RWPE1 (cell line): Measurements from ENCODE around the gene FAM3B.

Experiments
- CTCF ChIA-PET: fragments of 350-600 bp; sonication (Branson Sonifier 250); formaldehyde crosslinking; extraction: SDS; loops from one replicate; lab custom pipeline; 2021; lab: Yijun Ruan, JAX
- POLR2A ChIA-PET: fragments of 400-600 bp; formaldehyde crosslinking; extraction: SDS; loops from one replicate; lab custom pipeline; 2020; ENCODE audit warnings: antibody characterized with exemption; ENCODE audit not compliant: low non-redundant PET; lab: Yijun Ruan, JAX
- DNase-seq: peaks from one replicate; pipeline ENCODE4 v3.0.0; 2012; ENCODE audit warnings: low spot score
- H3K27ac ChIP-seq: fragments of 450-650 bp; 2 replicates; pipeline ENCODE4 v1.5.1; 2017
- CTCF ChIP-seq: fragments of 450-650 bp; conservative IDR thresholded peaks from 2 replicates; pipeline ENCODE4 v1.5.1; 2017; ENCODE audit warnings: low read depth, mild to moderate bottlenecking

FAM3B gene

GRCh38 chr21:41316200-41317062 is at the start of gene FAM3B:
TSS of gene FAM3B (plus strand) at chr21:41316801. CDS start at chr21:41316880, 79 bp downstream.
- POLR2A ChIA-PET: no interaction called here
- no peak for TF ChIP-seq CTCF
- no peak for DNase-seq
- no peak within 1 kb of the TSS for H3K27ac ChIP-seq
- CTCF ChIA-PET: no interaction called here

GRCh38 chr21:41267346-41267745 is 49.3 kb upstream of the FAM3B start:
- H3K27ac ChIP-seq: no peak overlapping the region
- no peak for DNase-seq
- TF ChIP-seq CTCF: no peak
- POLR2A ChIA-PET: interaction anchor here (0.6 kb wide), 1 partner anchor 114 kb away, joined by 9 read pairs; no protein-coding TSS in a partner anchor
- CTCF ChIA-PET: interaction anchor here (2.5 kb wide), 1 partner anchor 16 kb away, joined by 10 read pairs; no protein-coding TSS in a partner anchor

- no peak overlapping the region for H3K27ac ChIP-seq
- POLR2A ChIA-PET: no interaction called here
- no peak for TF ChIP-seq CTCF
- CTCF ChIA-PET: interaction anchor here (0.7 kb wide), 1 partner anchor 102 kb away, joined by 3 read pairs; no protein-coding TSS in a partner anchor
- no peak for DNase-seq
Measured at GRCh38 chr21:41269535-41269934, 47.1 kb upstream of the FAM3B start.

GRCh38 chr21:41277196-41277595 is 39.4 kb upstream of the FAM3B start:
- H3K27ac ChIP-seq: no peak overlapping the region
- ChIA-PET POLR2A (no interaction called here), CTCF (no interaction called here)
- no peak for TF ChIP-seq CTCF
- no peak for DNase-seq

- no peak overlapping the region for H3K27ac ChIP-seq
- no peak for DNase-seq
- no peak for TF ChIP-seq CTCF
- ChIA-PET CTCF (no interaction called here), POLR2A (no interaction called here)
Measured at GRCh38 chr21:41277846-41278245, 38.8 kb upstream of the FAM3B start.

- H3K27ac ChIP-seq: no peak overlapping the region
- DNase-seq: no peak
- ChIA-PET POLR2A (no interaction called here), CTCF (interaction anchor here (0.6 kb wide), 1 partner anchor 363 kb away, joined by 5 read pairs; no protein-coding TSS in a partner anchor)
- TF ChIP-seq CTCF: no peak
Measured at GRCh38 chr21:41280115-41280919, 36.3 kb upstream of the FAM3B start.
